GM18951 (cell line): ENCODE results near the gene HSPB9.

Experiments
- POLR2A ChIP-seq: IDR thresholded peaks from 4 replicates; pipeline ENCODE4 v1.6.1; 2011; ENCODE audit warnings: mild to moderate bottlenecking; ENCODE audit not compliant: insufficient read length, insufficient read depth; ENCODE audit errors: extremely low read depth
- in situ Hi-C: fragments of 300-500 bp; cut with MboI; formaldehyde crosslinking; loops from one replicate; pipeline ENCODE4 v1.12.0; 2022; ENCODE audit warnings: low sequenced_read_pairs, mixed read lengths, inconsistent platforms; ENCODE audit not compliant: unreplicated experiment

Gene HSPB9

GRCh38 chr17:42122371-42123303, at the start of gene HSPB9:
HSPB9 (plus strand) TSS chr17:42122804; CDS start chr17:42122851, 47 bp downstream.
- in situ Hi-C loops, result no loop called here
- TF ChIP-seq POLR2A, result no peak

GRCh38 chr17:42075789-42076188, 46.8 kb upstream of the HSPB9 start:
- no peak for TF ChIP-seq POLR2A
- in situ Hi-C loops, result no loop called here

- in situ Hi-C loops, result no loop called here
- no peak for TF ChIP-seq POLR2A
These were observed 45.6 kb upstream of the HSPB9 start for GRCh38 chr17:42076797-42077559.

GRCh38 chr17:42077755-42078154, 44.8 kb upstream of the HSPB9 start:
- no peak for TF ChIP-seq POLR2A
- in situ Hi-C loops, result no loop called here

GRCh38 chr17:42078396-42079043, 44.1 kb upstream of the HSPB9 start:
- no peak for TF ChIP-seq POLR2A
- in situ Hi-C loops, result no loop called here

GRCh38 chr17:42079541-42079940, 43.1 kb upstream of the HSPB9 start:
- in situ Hi-C loops, result no loop called here
- TF ChIP-seq POLR2A, result no peak

GRCh38 chr17:42081516-42082129, 41.0 kb upstream of the HSPB9 start:
- no peak for TF ChIP-seq POLR2A
- in situ Hi-C loops, result no loop called here

GRCh38 chr17:42087042-42087701, 35.4 kb upstream of the HSPB9 start:
- no peak for TF ChIP-seq POLR2A
- in situ Hi-C loops, result no loop called here

GRCh38 chr17:42087736-42088705, 34.6 kb upstream of the HSPB9 start:
- TF ChIP-seq POLR2A, result no peak

GRCh38 chr17:42088736-42089135, 33.9 kb upstream of the HSPB9 start:
- TF ChIP-seq POLR2A, result no peak
- in situ Hi-C loops, result no loop called here

More at GRCh38 chr17:42087736-42088705, 34.6 kb upstream of the HSPB9 start:
- in situ Hi-C loops, result no loop called here
